HG02943 (cell line): Measurements from ENCODE around the gene DKK3.

Experiments
- ATAC-seq: cut with Tn5 transposase; IDR thresholded peaks from one replicate; pipeline ENCODE4 v1.9.1; 2021; ENCODE audit warnings: mild to moderate bottlenecking, low read depth, moderate library complexity; ENCODE audit not compliant: unreplicated experiment

The DKK3 gene

GRCh38 chr11:12006552-12007229, 1.7 kb downstream of the DKK3 start:
- ATAC-seq: no peak

GRCh38 chr11:12005476-12005875, 3.0 kb downstream of the DKK3 start:
- ATAC-seq: no peak

GRCh38 chr11:12005061-12005460, 3.4 kb downstream of the DKK3 start:
- ATAC-seq: no peak

GRCh38 chr11:12003815-12004214, 4.6 kb downstream of the DKK3 start:
- no peak for ATAC-seq

GRCh38 chr11:12003336-12003735, 5.1 kb downstream of the DKK3 start:
- no peak for ATAC-seq

GRCh38 chr11:12001186-12001585, 7.2 kb downstream of the DKK3 start:
- ATAC-seq: no peak

- ATAC-seq: no peak
These were observed 10.2 kb downstream of the DKK3 start for GRCh38 chr11:11998091-11998781.

- ATAC-seq: no peak
These were observed 11.4 kb downstream of the DKK3 start for GRCh38 chr11:11997049-11997322.

GRCh38 chr11:11996321-11997048, 11.9 kb downstream of the DKK3 start:
- no peak for ATAC-seq

- no peak for ATAC-seq
These were observed 12.8 kb downstream of the DKK3 start for GRCh38 chr11:11995601-11996000.

- ATAC-seq: no peak
These were observed 14.6 kb downstream of the DKK3 start for GRCh38 chr11:11993839-11994238.

GRCh38 chr11:11992257-11993212, 15.9 kb downstream of the DKK3 start:
- ATAC-seq: no peak

- no peak for ATAC-seq
These were observed 18.4 kb downstream of the DKK3 start for GRCh38 chr11:11989774-11990744.

GRCh38 chr11:11988681-11989261, 19.7 kb downstream of the DKK3 start:
- no peak for ATAC-seq

GRCh38 chr11:11988099-11988651, 20.3 kb downstream of the DKK3 start:
- no peak for ATAC-seq

GRCh38 chr11:11987503-11988022, 20.9 kb downstream of the DKK3 start:
- no peak for ATAC-seq

- ATAC-seq: no peak
These were observed 22.2 kb downstream of the DKK3 start for GRCh38 chr11:11985954-11986949.
